ENCODE results near the gene EGFR. TPM values are rescaled to one million over a fixed set of nuclear protein-coding genes. Genes with fewer than 3 reads are reported as not detected.

The EGFR gene
- polyA plus RNA-seq, 1 donor from 2014 or later = 0.22 TPM

GRCh38 chr7:55097100-55097499, 78.3 kb downstream of the EGFR start:
- Histone ChIP-seq H3K27ac (ENCODE audit: low read length) (no peak overlapping the region), H3K9me2 (ENCODE audit: insufficient read depth, low read length) (no peaks in the 10 kb centered on the region), H3K36me3 (ENCODE audit: insufficient read depth, low read length) (no peaks in the 10 kb centered on the region), H3K9ac (ENCODE audit: low read length) (no peak overlapping the region), H3K79me2 (replicated peaks; ENCODE audit: insufficient read depth, low read length) (no peaks in the 10 kb centered on the region), H3K9me3 (ENCODE audit: low read length) (no peaks in the 10 kb centered on the region), H3K4me3 (ENCODE audit: low read length) (no peak overlapping the region), H3K27me3 (ENCODE audit: insufficient read depth, low read depth, low read length) (no peaks in the 10 kb centered on the region), H3F3A (ENCODE audit: insufficient read depth, low read length, poor library complexity, severe bottlenecking) (no peaks in the 10 kb centered on the region), H3K4me2 (ENCODE audit: low read length) (no peak overlapping the region), H4K20me1 (ENCODE audit: insufficient read depth) (no peaks in the 10 kb centered on the region), H2AFZ (ENCODE audit: low read depth, low read length) (no peak overlapping the region)
- no peak for TF ChIP-seq POLR2AphosphoS5 (IDR thresholded peaks at IDR 0.05)
- no peak for TF ChIP-seq RAD21 (conservative IDR thresholded peaks at IDR 0.05)
- no peak for TF ChIP-seq MXI1 (conservative IDR thresholded peaks at IDR 0.05; ENCODE audit: poor library complexity, severe bottlenecking)
- no peak for TF ChIP-seq TAF1 (IDR thresholded peaks at IDR 0.05; ENCODE audit: low read depth)
- TF ChIP-seq EP300 (conservative IDR thresholded peaks at IDR 0.05; ENCODE audit: poor library complexity, severe bottlenecking) = no peak
- TF ChIP-seq REST (IDR thresholded peaks at IDR 0.05; ENCODE audit: borderline replicate concordance) = no peak
- no peak for TF ChIP-seq EZH2 (IDR thresholded peaks at IDR 0.05; ENCODE audit: borderline replicate concordance, insufficient read depth, low read length, poor library complexity, severe bottlenecking)
- no peak for TF ChIP-seq SMC3 (conservative IDR thresholded peaks at IDR 0.05; ENCODE audit: poor library complexity)
- no peak for TF ChIP-seq CTCF (IDR thresholded peaks at IDR 0.05; ENCODE audit: poor library complexity, severe bottlenecking)

GRCh38 chr7:55099066-55099820, 80.4 kb downstream of the EGFR start:
- no peak overlapping the region for H3K27ac ChIP-seq (ENCODE audit: low read length)
- TF ChIP-seq EZH2 (IDR thresholded peaks at IDR 0.05; ENCODE audit: borderline replicate concordance, insufficient read depth, low read length, poor library complexity, severe bottlenecking) (no peak), SMC3 (conservative IDR thresholded peaks at IDR 0.05; ENCODE audit: poor library complexity) (no peak), REST (IDR thresholded peaks at IDR 0.05; ENCODE audit: borderline replicate concordance) (no peak), POLR2AphosphoS5 (IDR thresholded peaks at IDR 0.05) (no peak), CTCF (IDR thresholded peaks at IDR 0.05; ENCODE audit: poor library complexity, severe bottlenecking) (no peak)
- no peak overlapping the region for H3K9ac ChIP-seq (ENCODE audit: low read length)
- no peaks in the 10 kb centered on the region for H3K27me3 ChIP-seq (ENCODE audit: insufficient read depth, low read depth, low read length)
- no peaks in the 10 kb centered on the region for H3K36me3 ChIP-seq (ENCODE audit: insufficient read depth, low read length)
- H3K4me2 ChIP-seq (ENCODE audit: low read length) = no peak overlapping the region
- no peaks in the 10 kb centered on the region for H4K20me1 ChIP-seq (ENCODE audit: insufficient read depth)
- H3K4me3 ChIP-seq (ENCODE audit: low read length) = no peak overlapping the region
- no peaks in the 10 kb centered on the region for H3K9me3 ChIP-seq (ENCODE audit: low read length)
- H2AFZ ChIP-seq (ENCODE audit: low read depth, low read length) = no peak overlapping the region
- no peaks in the 10 kb centered on the region for H3K79me2 ChIP-seq (replicated peaks; ENCODE audit: insufficient read depth, low read length)
- H3K9me2 ChIP-seq (ENCODE audit: insufficient read depth, low read length) = no peaks in the 10 kb centered on the region
- H3F3A ChIP-seq (ENCODE audit: insufficient read depth, low read length, poor library complexity, severe bottlenecking) = no peaks in the 10 kb centered on the region

Measured in neural cell (in vitro differentiated cells).